Ovary (tissue), 3 donors: ENCODE data around the gene PGLYRP1.

Experiments used
- EP300 ChIP-seq: sonication (generic); formaldehyde crosslinking; IDR thresholded peaks from one replicate; pipeline ENCODE4 v1.6.1; 2017; ENCODE audit warnings: antibody characterized with exemption
- POLR2A ChIP-seq: fragments of 450-650 bp; IDR thresholded peaks from one replicate; pipeline ENCODE4 v1.6.1; 2017; ENCODE audit warnings: antibody characterized with exemption, mild to moderate bottlenecking, moderate library complexity
- TF ChIP-seq, protein P1 (sequence below), 3 donors: fragments of 450-650 bp in 2 of 3; fragments of 200-600 bp in 1 of 3; IDR thresholded peaks; one replicate each; pipeline versions ENCODE4 v1.5.1 to v1.8.0; 2016 to 2022; ENCODE audit warnings: antibody characterized with exemption in 3 of 3, mild to moderate bottlenecking in 1 of 3
- donor health status: DM: no; HTN: no; CAD: no.

DNA sequence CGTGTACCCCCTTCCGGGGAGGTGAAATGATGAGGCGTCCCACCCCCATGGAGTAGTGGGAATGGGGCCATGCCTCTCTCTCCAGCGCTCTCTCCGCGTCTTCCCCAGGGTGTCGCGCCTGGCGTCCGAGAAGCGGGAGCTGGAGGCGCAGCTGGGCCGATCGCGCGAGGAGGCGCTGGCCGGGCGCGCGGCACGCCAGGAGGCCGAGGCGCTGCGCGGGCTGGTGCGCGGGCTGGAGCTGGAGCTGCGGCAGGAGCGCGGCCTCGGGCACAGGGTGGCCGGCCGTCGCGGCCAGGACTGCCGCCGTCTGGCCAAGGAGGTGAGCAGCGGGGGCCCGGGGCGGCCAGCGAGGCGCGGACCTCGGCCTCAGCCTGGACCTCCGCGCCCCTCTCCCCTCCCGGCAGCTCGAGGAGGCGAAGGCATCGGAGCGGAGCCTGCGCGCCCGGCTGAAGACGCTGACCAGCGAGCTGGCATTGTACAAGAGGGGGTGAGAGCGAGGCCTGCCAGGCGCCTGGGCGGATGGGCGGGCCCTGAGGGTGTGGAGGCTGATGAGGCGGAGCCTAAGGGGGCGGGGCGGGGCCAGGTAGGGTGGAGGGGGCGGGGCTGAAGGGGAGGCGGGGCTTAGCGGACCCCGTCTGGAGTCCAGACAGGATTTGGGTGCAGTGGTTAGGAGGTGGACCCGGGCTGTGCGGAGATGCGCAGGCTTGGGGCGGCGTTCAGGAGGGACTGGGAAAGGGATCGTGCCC, 7.7 kb downstream of the PGLYRP1 start:
- TF ChIP-seq POLR2A, result no peak
- TF ChIP-seq, protein P1, sequence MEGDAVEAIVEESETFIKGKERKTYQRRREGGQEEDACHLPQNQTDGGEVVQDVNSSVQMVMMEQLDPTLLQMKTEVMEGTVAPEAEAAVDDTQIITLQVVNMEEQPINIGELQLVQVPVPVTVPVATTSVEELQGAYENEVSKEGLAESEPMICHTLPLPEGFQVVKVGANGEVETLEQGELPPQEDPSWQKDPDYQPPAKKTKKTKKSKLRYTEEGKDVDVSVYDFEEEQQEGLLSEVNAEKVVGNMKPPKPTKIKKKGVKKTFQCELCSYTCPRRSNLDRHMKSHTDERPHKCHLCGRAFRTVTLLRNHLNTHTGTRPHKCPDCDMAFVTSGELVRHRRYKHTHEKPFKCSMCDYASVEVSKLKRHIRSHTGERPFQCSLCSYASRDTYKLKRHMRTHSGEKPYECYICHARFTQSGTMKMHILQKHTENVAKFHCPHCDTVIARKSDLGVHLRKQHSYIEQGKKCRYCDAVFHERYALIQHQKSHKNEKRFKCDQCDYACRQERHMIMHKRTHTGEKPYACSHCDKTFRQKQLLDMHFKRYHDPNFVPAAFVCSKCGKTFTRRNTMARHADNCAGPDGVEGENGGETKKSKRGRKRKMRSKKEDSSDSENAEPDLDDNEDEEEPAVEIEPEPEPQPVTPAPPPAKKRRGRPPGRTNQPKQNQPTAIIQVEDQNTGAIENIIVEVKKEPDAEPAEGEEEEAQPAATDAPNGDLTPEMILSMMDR (IDR thresholded peaks at IDR 0.05), result no peak
- TF ChIP-seq EP300, result no peak
